Esophagus squamous epithelium (tissue), 4 donors: ENCODE data around the gene WDHD1.

ENCODE experiments used
- CTCF ChIP-seq, 6 experiments: fragments of 450-650 bp in 4 of 6; fragments of 200-600 bp in 2 of 6; sonication (generic) in 2 of 6; IDR thresholded peaks; one replicate each; pipeline ENCODE4 v1.5.1; 2016 to 2019; ENCODE audit warnings: antibody characterized with exemption in 6 of 6, mild to moderate bottlenecking in 4 of 6, moderate library complexity in 4 of 6
- POLR2A ChIP-seq, 4 donors: fragments of 450-650 bp; IDR thresholded peaks; one replicate each; pipeline ENCODE4 v1.6.1; 2017; ENCODE audit warnings: antibody characterized with exemption in 4 of 4, mild to moderate bottlenecking in 4 of 4, moderate library complexity in 3 of 4

DNA sequence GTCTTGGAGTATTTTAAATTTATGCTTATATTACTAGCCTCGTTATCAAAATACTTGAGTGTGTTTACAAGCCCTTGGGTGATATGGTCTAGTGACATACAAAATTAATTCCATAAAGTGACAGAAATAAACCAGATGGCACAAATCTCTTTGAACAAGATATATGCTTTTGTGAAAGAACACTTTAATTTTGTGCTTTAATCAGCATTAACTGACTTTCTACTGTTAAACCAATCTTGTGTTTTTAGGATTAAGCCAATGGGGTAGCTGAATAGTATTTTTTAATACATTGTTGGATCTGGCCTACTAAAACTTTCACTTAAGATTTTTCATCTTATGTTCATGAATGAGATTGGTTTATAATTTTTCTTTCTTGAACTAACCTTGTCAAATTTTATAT, 93.9 kb downstream of the WDHD1 start:
- TF ChIP-seq POLR2A (IDR thresholded peaks at IDR 0.05), result no peak
- TF ChIP-seq CTCF (IDR thresholded peaks at IDR 0.05), result no peak
